Measurements from ENCODE around the gene OR52E1. TPM values are rescaled to one million over a fixed set of nuclear protein-coding genes. Genes with fewer than 3 reads are reported as not detected.

The OR52E1 gene
- total and polyA plus RNA-seq, 2 of the 8 experiments (the other 6 are each of a cell fraction or from before 2014, with no cell fraction given), result not detected

DNA sequence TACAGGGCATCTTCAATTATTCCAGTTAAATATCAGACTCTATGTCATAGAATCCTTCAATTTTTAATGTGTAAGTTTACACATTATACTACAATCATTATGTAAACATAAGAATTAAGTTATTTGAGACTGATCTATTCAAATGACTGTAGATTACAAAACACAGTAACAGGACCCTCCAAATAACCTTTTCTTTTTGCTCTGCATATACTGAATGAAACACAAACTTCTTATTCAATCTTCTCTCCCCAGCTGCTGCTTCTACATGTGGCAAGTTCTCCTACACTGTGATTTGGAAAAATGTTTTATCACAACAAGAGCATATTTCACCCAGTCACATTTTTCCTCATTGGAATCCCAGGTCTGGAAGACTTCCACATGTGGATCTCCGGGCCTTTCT is 23.1 kb upstream of the OR52E1 start, which contains the start of gene OR52J3:
Gene OR52J3 (plus strand): TSS at position 301 of the 400 bp plus-strand sequence. CDS start 0 bp downstream, at position 301.
- FAIRE-seq (no peak), DNase-seq (ENCODE audit: low read depth in 1 of 2, low spot score in 2 of 2) (no peak)
- POLR2A ChIA-PET (ENCODE audit: partially characterized antibody), result no interaction called here
- H3K79me1 ChIP-seq (ENCODE audit: low read depth, low read length), result no peaks in the 10 kb centered on the region
- H3K4ac ChIP-seq (replicated peaks; ENCODE audit: insufficient read length, low read depth, low read length), result no peak within 1 kb of the TSS
- no peak within 1 kb of the TSS for H4K91ac ChIP-seq (replicated peaks; ENCODE audit: insufficient read length, low read length)
- 0 out of 2 replicates have a peak within 1 kb of the TSS, but pooled peaks have one; percentile 19 for H2BK12ac ChIP-seq (ENCODE audit: low read depth, low read length)
- no peak within 1 kb of the TSS for H3K4me2 ChIP-seq (ENCODE audit: insufficient read depth in 1 of 2, low read depth in 2 of 2, low read length in 2 of 2)
- no peak within 1 kb of the TSS for H4K5ac ChIP-seq (ENCODE audit: insufficient read length, low read depth, low read length)
- CTCF ChIA-PET (ENCODE audit: partially characterized antibody), result no interaction called here
- H2BK120ac ChIP-seq (replicated peaks; ENCODE audit: low read depth, low read length), result no peak within 1 kb of the TSS
- no peak within 1 kb of the TSS for H3K14ac ChIP-seq (ENCODE audit: insufficient read length)
- H3K79me2 ChIP-seq (ENCODE audit: control insufficient read depth in 1 of 2, insufficient read depth in 2 of 2, low read length in 2 of 2), result no peaks in the 10 kb centered on the region
- no peak within 1 kb of the TSS for H3K4me3 ChIP-seq (ENCODE audit: extremely low read depth in 1 of 4, insufficient read depth in 2 of 4, low read depth in 3 of 4, low read length in 4 of 4)
- WGBS, 2 experiments (ENCODE audit: extremely low coverage in 1 of 2, insufficient coverage in 1 of 2, insufficient read length in 1 of 2, insufficient replicate concordance in 2 of 2, low coverage in 1 of 2, low lambda C conversion rate in 2 of 2, missing lambda C conversion rate in 1 of 2), result 88% methylated on average over 1 of the region's 1 CpG; no CpG with 5 or more reads in 1 of the 2 experiments
- no peak within 1 kb of the TSS for H3K23ac ChIP-seq (ENCODE audit: insufficient read length)
- peak within 1 kb of the TSS; percentile 66 for H2BK5ac ChIP-seq (ENCODE audit: low read depth, low read length)
- H3K4me1 ChIP-seq (replicated peaks in 1 of 4; ENCODE audit: control insufficient read depth in 3 of 4, insufficient read depth in 4 of 4, low read length in 3 of 4), result peaks cover 0 to 3% (median 0%) of the 10 kb centered on the region in 4 experiments; a peak in 1 of 7 replicates
- H4K20me1 ChIP-seq (replicated peaks in 1 of 2; ENCODE audit: control insufficient read depth in 1 of 2, insufficient read depth in 2 of 2, low read length in 2 of 2), result no peaks in the 10 kb centered on the region
- H3K56ac ChIP-seq (replicated peaks; ENCODE audit: insufficient read length, low read depth, low read length), result no peak within 1 kb of the TSS
- H3K23me2 ChIP-seq (ENCODE audit: low read depth, low read length), result no peaks in the 10 kb centered on the region
- H3K27ac ChIP-seq (ENCODE audit: low read depth, low read length), result no peak within 1 kb of the TSS
- H3K36me3 ChIP-seq (ENCODE audit: control insufficient read depth in 2 of 4, insufficient read depth in 4 of 4, low read length in 3 of 4), result no peaks in the 10 kb centered on the region
- no peak within 1 kb of the TSS for H3K18ac ChIP-seq (ENCODE audit: extremely low read depth, low read length)
- H2BK20ac ChIP-seq (ENCODE audit: low read length), result no peak within 1 kb of the TSS
- no peak within 1 kb of the TSS for H4K8ac ChIP-seq (ENCODE audit: extremely low read depth, insufficient read depth, low read length)
- H2AK5ac ChIP-seq (ENCODE audit: low read depth, low read length), result no peak within 1 kb of the TSS
- H2BK15ac ChIP-seq (ENCODE audit: low read length), result peak within 1 kb of the TSS; percentile 76; the same call in 1 of the 2 replicates
- H2AFZ ChIP-seq (ENCODE audit: low read length), result 0 out of 2 replicates have a peak within 1 kb of the TSS, but pooled peaks have one; percentile 39
- no peak within 1 kb of the TSS for H3K9ac ChIP-seq (replicated peaks in 1 of 4; ENCODE audit: extremely low read depth in 1 of 4, low read depth in 3 of 4, low read length in 3 of 4)
- H3K27me3 ChIP-seq (replicated peaks in 1 of 4; ENCODE audit: control insufficient read depth in 3 of 4, extremely low read depth in 1 of 4, insufficient read depth in 3 of 4, low read length in 3 of 4), result no peaks in the 10 kb centered on the region
- no peaks in the 10 kb centered on the region for H3K9me3 ChIP-seq (ENCODE audit: insufficient read depth in 2 of 2, low read depth in 1 of 2, low read length in 1 of 2)
- TF ChIP-seq JUN (IDR thresholded peaks at IDR 0.05; ENCODE audit: low read depth, low read length), result no peak
- no peak for TF ChIP-seq KDM1A (IDR thresholded peaks at IDR 0.05; ENCODE audit: borderline replicate concordance, low read length)
- no peak for TF ChIP-seq GTF2F1 (IDR thresholded peaks at IDR 0.05; ENCODE audit: borderline replicate concordance, low read depth, low read length)
- TF ChIP-seq CBX8 (IDR thresholded peaks at IDR 0.05; ENCODE audit: borderline replicate concordance, low read depth, low read length), result no peak
- TF ChIP-seq, protein P1, sequence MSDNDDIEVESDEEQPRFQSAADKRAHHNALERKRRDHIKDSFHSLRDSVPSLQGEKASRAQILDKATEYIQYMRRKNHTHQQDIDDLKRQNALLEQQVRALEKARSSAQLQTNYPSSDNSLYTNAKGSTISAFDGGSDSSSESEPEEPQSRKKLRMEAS (IDR thresholded peaks at IDR 0.05), result no peak
- no peak for TF ChIP-seq SRF (IDR thresholded peaks at IDR 0.05; ENCODE audit: low read depth, low read length)
- no peak for TF ChIP-seq FOSL1 (IDR thresholded peaks at IDR 0.05; ENCODE audit: insufficient read depth, low read depth, low read length)
- TF ChIP-seq JUND (IDR thresholded peaks at IDR 0.05; ENCODE audit: low read length), result no peak
- no peak for TF ChIP-seq KDM5A (IDR thresholded peaks at IDR 0.05; ENCODE audit: low read length)
- TF ChIP-seq RFX5 (IDR thresholded peaks at IDR 0.05; ENCODE audit: borderline replicate concordance, low read depth, low read length), result no peak
- no peak for TF ChIP-seq CREB1 (IDR thresholded peaks at IDR 0.05)
- no peak for TF ChIP-seq TBP (IDR thresholded peaks at IDR 0.05; ENCODE audit: low read depth, low read length)
- TF ChIP-seq EZH2 (IDR thresholded peaks at IDR 0.05; ENCODE audit: low read depth, low read length, severe bottlenecking), result no peak
- TF ChIP-seq POLR2A (IDR thresholded peaks at IDR 0.05; ENCODE audit: control extremely low read depth in 1 of 2, low read depth in 2 of 2, low read length in 2 of 2), result no peak
- TF ChIP-seq SP1 (IDR thresholded peaks at IDR 0.05; ENCODE audit: low read depth, low read length), result no peak
